ENCODE data around the gene NMNAT2. TPM values are rescaled to one million over a fixed set of nuclear protein-coding genes. Genes with fewer than 3 reads are reported as not detected.

NMNAT2 gene
- total and polyA plus RNA-seq, 9 donors = 0.24 to 2.5 (median 0.77) TPM; not detected in 1

- no peaks in the 10 kb centered on the region for H3K36me3 ChIP-seq
- intact Hi-C loops (cut with DNase I) = loop anchor here in 1 of 4 donors (5.0 kb wide), 1 partner anchor 816 kb away; no protein-coding TSS in a partner anchor
- no peaks in the 10 kb centered on the region for H3K27me3 ChIP-seq
- no peaks in the 10 kb centered on the region for H3K9me3 ChIP-seq
- peaks cover 3% of the 10 kb centered on the region for H3K4me1 ChIP-seq (ENCODE audit: insufficient read depth)
- TF ChIP-seq POLR2A (IDR thresholded peaks at IDR 0.05) = no peak
- TF ChIP-seq EP300 (IDR thresholded peaks at IDR 0.05) = no peak
- no peak for TF ChIP-seq CTCF (IDR thresholded peaks at IDR 0.05)
- no peak for DNase-seq
- no peak overlapping the region for H3K27ac ChIP-seq
- H3K4me3 ChIP-seq = no peak overlapping the region
- 9 to 13% (median 11%) methylated on average over 10 of the region's 10 CpGs for WGBS, 3 donors
These were observed 87.0 kb downstream of the NMNAT2 start for GRCh38 chr1:183331091-183331742.

GRCh38 chr1:183330335-183330734, 87.8 kb downstream of the NMNAT2 start:
- H3K4me1 ChIP-seq (ENCODE audit: insufficient read depth) = peaks cover 3% of the 10 kb centered on the region
- intact Hi-C loops (cut with DNase I) = loop anchor here in 1 of 4 donors (5.0 kb wide), 1 partner anchor 817 kb away; no protein-coding TSS in a partner anchor
- H3K4me3 ChIP-seq = no peak overlapping the region
- DNase-seq = no peak
- WGBS, 3 donors = 72 to 89% (median 78%) methylated on average over 4 of the region's 4 CpGs
- H3K9me3 ChIP-seq = no peaks in the 10 kb centered on the region
- no peak for TF ChIP-seq POLR2A (IDR thresholded peaks at IDR 0.05)
- TF ChIP-seq EP300 (IDR thresholded peaks at IDR 0.05) = no peak
- TF ChIP-seq CTCF (IDR thresholded peaks at IDR 0.05) = no peak
- H3K36me3 ChIP-seq = no peaks in the 10 kb centered on the region
- H3K27ac ChIP-seq = no peak overlapping the region
- no peaks in the 10 kb centered on the region for H3K27me3 ChIP-seq

- intact Hi-C loops (cut with DNase I) = loop anchor here in 1 of 4 donors (10.0 kb wide), 1 partner anchor 374 kb away; the partner anchor contains the start of gene SHCBP1L
- no peak for DNase-seq
- Histone ChIP-seq H3K36me3 (no peaks in the 10 kb centered on the region), H3K4me3 (no peak overlapping the region), H3K4me1 (ENCODE audit: insufficient read depth) (peaks cover 3% of the 10 kb centered on the region), H3K9me3 (no peaks in the 10 kb centered on the region), H3K27me3 (no peaks in the 10 kb centered on the region), H3K27ac (no peak overlapping the region)
- WGBS, 3 donors = 92 to 99% (median 95%) methylated on average over 1 of the region's 1 CpG
- TF ChIP-seq POLR2A (IDR thresholded peaks at IDR 0.05) = no peak
- no peak for TF ChIP-seq EP300 (IDR thresholded peaks at IDR 0.05)
- no peak for TF ChIP-seq CTCF (IDR thresholded peaks at IDR 0.05)
These were observed 89.8 kb downstream of the NMNAT2 start for GRCh38 chr1:183328371-183328770.

- no peak overlapping the region for H3K4me3 ChIP-seq
- peak overlapping the region in 1 of 2 donors; percentile 8 for H3K27ac ChIP-seq
- intact Hi-C loops (cut with DNase I) = loop anchor here in 1 of 4 donors (10.0 kb wide), 1 partner anchor 373 kb away; the partner anchor contains the start of gene SHCBP1L
- no peaks in the 10 kb centered on the region for H3K36me3 ChIP-seq
- 34 to 38% (median 37%) methylated on average over 11 of the region's 11 CpGs for WGBS, 3 donors
- no peak for DNase-seq
- TF ChIP-seq POLR2A (IDR thresholded peaks at IDR 0.05) (no peak), EP300 (IDR thresholded peaks at IDR 0.05) (no peak), CTCF (IDR thresholded peaks at IDR 0.05) (no peak)
- no peaks in the 10 kb centered on the region for H3K27me3 ChIP-seq
- no peaks in the 10 kb centered on the region for H3K9me3 ChIP-seq
- peaks cover 3% of the 10 kb centered on the region for H3K4me1 ChIP-seq (ENCODE audit: insufficient read depth)
These were observed 90.5 kb downstream of the NMNAT2 start for GRCh38 chr1:183327434-183328290.

Data from ovary (tissue), 9 donors.